Measurements from ENCODE around the gene UNC13B. TPM values are rescaled to one million over a fixed set of nuclear protein-coding genes. Genes with fewer than 3 reads are reported as not detected.

The UNC13B gene
- total RNA-seq, 5 donors from 2014 or later (not counting 1 experiment from before 2014, with no cell fraction given): 0.45 to 1.2 (median 0.72) TPM

- ATAC-seq (replicated peaks in 1 of 4): no peak
Observed at GRCh38 chr9:35353731-35354365, 192.0 kb downstream of the UNC13B start.

GRCh38 chr9:35355939-35356338 lies 194.1 kb downstream of the UNC13B start:
- ChIA-PET CTCF (interaction anchor here in 1 of 2 donors (0.6 kb wide), 1 partner anchor 358 kb away, joined by 3 read pairs; no protein-coding TSS in a partner anchor), POLR2A (no interaction called here)
- Mint-ChIP-seq H3K27me3 (peaks cover 8 to 14% of the 10 kb centered on the region in 2 donors), H3K4me3 (no peak overlapping the region), H3K4me1 (no peaks in the 10 kb centered on the region), H3K9me3 (no peaks in the 10 kb centered on the region), H3K27ac (no peak overlapping the region), H3K36me3 (no peaks in the 10 kb centered on the region)
- no peak overlapping the region for H3K4me3 ChIP-seq (ENCODE audit: control insufficient read depth in 1 of 2, extremely low read depth in 1 of 2, low read length in 1 of 2)
- H3K27me3 ChIP-seq (replicated peaks in 1 of 2; ENCODE audit: control insufficient read depth in 2 of 2, extremely low read depth in 1 of 2, insufficient read depth in 2 of 2, low read length in 1 of 2): no peaks in the 10 kb centered on the region
- H3K36me3 ChIP-seq (ENCODE audit: control insufficient read depth in 2 of 2, extremely low read depth in 1 of 2, insufficient read depth in 1 of 2, low read length in 1 of 2): no peaks in the 10 kb centered on the region
- no peak overlapping the region for H3K27ac ChIP-seq (ENCODE audit: low read length)
- ATAC-seq (replicated peaks in 1 of 4) (no peak), DNase-seq (no peak)
- H3K4me1 ChIP-seq (ENCODE audit: control insufficient read depth in 1 of 2, extremely low read depth in 1 of 2, insufficient read depth in 2 of 2, low read length in 2 of 2): no peaks in the 10 kb centered on the region
- H3K9me3 ChIP-seq: no peaks in the 10 kb centered on the region
- WGBS (ENCODE audit: insufficient coverage): no CpG with 5 or more reads among the region's 1 CpG

More at GRCh38 chr9:35353731-35354365, 192.0 kb downstream of the UNC13B start:
- H3K36me3 ChIP-seq (ENCODE audit: control insufficient read depth in 2 of 2, extremely low read depth in 1 of 2, insufficient read depth in 1 of 2, low read length in 1 of 2): no peaks in the 10 kb centered on the region
- WGBS (ENCODE audit: insufficient coverage): 55% methylated on average over 2 of the region's 3 CpGs
- H3K27me3 ChIP-seq (replicated peaks in 1 of 2; ENCODE audit: control insufficient read depth in 2 of 2, extremely low read depth in 1 of 2, insufficient read depth in 2 of 2, low read length in 1 of 2): no peaks in the 10 kb centered on the region
- H3K9me3 ChIP-seq: no peaks in the 10 kb centered on the region
- no peak overlapping the region for H3K4me3 ChIP-seq (ENCODE audit: control insufficient read depth in 1 of 2, extremely low read depth in 1 of 2, low read length in 1 of 2)
- POLR2A ChIA-PET: no interaction called here
- no peak for DNase-seq
- Mint-ChIP-seq H3K4me3 (no peak overlapping the region), H3K9me3 (no peaks in the 10 kb centered on the region), H3K27me3 (peaks cover 2 to 3% of the 10 kb centered on the region in 2 donors), H3K36me3 (no peaks in the 10 kb centered on the region), H3K27ac (no peak overlapping the region), H3K4me1 (no peaks in the 10 kb centered on the region)
- CTCF ChIA-PET: interaction anchor here in 1 of 2 donors (0.8 kb wide), 1 partner anchor 15 kb away, joined by 5 read pairs; no protein-coding TSS in a partner anchor
- H3K27ac ChIP-seq (ENCODE audit: low read length): no peak overlapping the region
- no peaks in the 10 kb centered on the region for H3K4me1 ChIP-seq (ENCODE audit: control insufficient read depth in 1 of 2, extremely low read depth in 1 of 2, insufficient read depth in 2 of 2, low read length in 2 of 2)

- Histone ChIP-seq H3K27ac (ENCODE audit: low read length) (no peak overlapping the region), H3K36me3 (ENCODE audit: control insufficient read depth in 2 of 2, extremely low read depth in 1 of 2, insufficient read depth in 1 of 2, low read length in 1 of 2) (no peaks in the 10 kb centered on the region), H3K4me1 (ENCODE audit: control insufficient read depth in 1 of 2, extremely low read depth in 1 of 2, insufficient read depth in 2 of 2, low read length in 2 of 2) (no peaks in the 10 kb centered on the region), H3K4me3 (ENCODE audit: control insufficient read depth in 1 of 2, extremely low read depth in 1 of 2, low read length in 1 of 2) (no peak overlapping the region), H3K27me3 (replicated peaks in 1 of 2; ENCODE audit: control insufficient read depth in 2 of 2, extremely low read depth in 1 of 2, insufficient read depth in 2 of 2, low read length in 1 of 2) (no peaks in the 10 kb centered on the region), H3K9me3 (no peaks in the 10 kb centered on the region)
- WGBS (ENCODE audit: insufficient coverage): no CpG with 5 or more reads among the region's 2 CpGs
- Mint-ChIP-seq H3K27me3 (peaks cover 8 to 14% of the 10 kb centered on the region in 2 donors), H3K4me1 (no peaks in the 10 kb centered on the region), H3K4me3 (no peak overlapping the region), H3K36me3 (no peaks in the 10 kb centered on the region), H3K9me3 (no peaks in the 10 kb centered on the region), H3K27ac (no peak overlapping the region)
- POLR2A ChIA-PET: no interaction called here
- ATAC-seq (replicated peaks in 1 of 4) (no peak), DNase-seq (no peak)
- CTCF ChIA-PET: no interaction called here
Observed at GRCh38 chr9:35357116-35357515, 195.3 kb downstream of the UNC13B start.

GRCh38 chr9:35357826-35358225 lies 196.0 kb downstream of the UNC13B start:
- Histone ChIP-seq H3K27ac (ENCODE audit: low read length) (no peak overlapping the region), H3K4me1 (ENCODE audit: control insufficient read depth in 1 of 2, extremely low read depth in 1 of 2, insufficient read depth in 2 of 2, low read length in 2 of 2) (no peaks in the 10 kb centered on the region), H3K36me3 (ENCODE audit: control insufficient read depth in 2 of 2, extremely low read depth in 1 of 2, insufficient read depth in 1 of 2, low read length in 1 of 2) (no peaks in the 10 kb centered on the region), H3K9me3 (no peaks in the 10 kb centered on the region), H3K4me3 (ENCODE audit: control insufficient read depth in 1 of 2, extremely low read depth in 1 of 2, low read length in 1 of 2) (no peak overlapping the region), H3K27me3 (replicated peaks in 1 of 2; ENCODE audit: control insufficient read depth in 2 of 2, extremely low read depth in 1 of 2, insufficient read depth in 2 of 2, low read length in 1 of 2) (no peaks in the 10 kb centered on the region)
- no peaks in the 10 kb centered on the region for H3K9me3 Mint-ChIP-seq
- no peaks in the 10 kb centered on the region for H3K4me1 Mint-ChIP-seq
- no peak overlapping the region for H3K27ac Mint-ChIP-seq
- 80% methylated on average over 2 of the region's 4 CpGs for WGBS (ENCODE audit: insufficient coverage)
- H3K36me3 Mint-ChIP-seq: no peaks in the 10 kb centered on the region
- no peak for DNase-seq
- ChIA-PET POLR2A (no interaction called here), CTCF (interaction anchor here in 1 of 2 donors (0.7 kb wide), 1 partner anchor 55 kb away, joined by 5 read pairs; no protein-coding TSS in a partner anchor)
- no peak for ATAC-seq (replicated peaks in 1 of 4)
- H3K27me3 Mint-ChIP-seq: peaks cover 8 to 14% of the 10 kb centered on the region in 2 donors
- H3K4me3 Mint-ChIP-seq: no peak overlapping the region

GRCh38 chr9:35364817-35365585 lies 203.2 kb downstream of the UNC13B start:
- ChIA-PET POLR2A (no interaction called here), CTCF (no interaction called here)
- Mint-ChIP-seq H3K4me3 (no peak overlapping the region), H3K4me1 (no peaks in the 10 kb centered on the region), H3K27ac (no peak overlapping the region), H3K9me3 (no peaks in the 10 kb centered on the region), H3K36me3 (no peaks in the 10 kb centered on the region), H3K27me3 (no peaks in the 10 kb centered on the region)
- Histone ChIP-seq H3K27ac (ENCODE audit: low read length) (no peak overlapping the region), H3K36me3 (ENCODE audit: control insufficient read depth in 2 of 2, extremely low read depth in 1 of 2, insufficient read depth in 1 of 2, low read length in 1 of 2) (no peaks in the 10 kb centered on the region), H3K4me1 (ENCODE audit: control insufficient read depth in 1 of 2, extremely low read depth in 1 of 2, insufficient read depth in 2 of 2, low read length in 2 of 2) (no peaks in the 10 kb centered on the region), H3K27me3 (replicated peaks in 1 of 2; ENCODE audit: control insufficient read depth in 2 of 2, extremely low read depth in 1 of 2, insufficient read depth in 2 of 2, low read length in 1 of 2) (no peaks in the 10 kb centered on the region), H3K4me3 (ENCODE audit: control insufficient read depth in 1 of 2, extremely low read depth in 1 of 2, low read length in 1 of 2) (no peak overlapping the region), H3K9me3 (no peaks in the 10 kb centered on the region)
- ATAC-seq (replicated peaks in 1 of 4) (peak in 1 of 4 experiments; percentile 36), DNase-seq (no peak)
- WGBS (ENCODE audit: insufficient coverage): 46% methylated on average over 1 of the region's 3 CpGs

GRCh38 chr9:35366627-35367026 lies 204.8 kb downstream of the UNC13B start:
- H3K4me1 ChIP-seq (ENCODE audit: control insufficient read depth in 1 of 2, extremely low read depth in 1 of 2, insufficient read depth in 2 of 2, low read length in 2 of 2): no peaks in the 10 kb centered on the region
- no peak for DNase-seq
- H3K4me3 ChIP-seq (ENCODE audit: control insufficient read depth in 1 of 2, extremely low read depth in 1 of 2, low read length in 1 of 2): no peak overlapping the region
- Mint-ChIP-seq H3K4me1 (no peaks in the 10 kb centered on the region), H3K27me3 (no peaks in the 10 kb centered on the region), H3K36me3 (no peaks in the 10 kb centered on the region), H3K4me3 (no peak overlapping the region), H3K9me3 (no peaks in the 10 kb centered on the region), H3K27ac (no peak overlapping the region)
- CTCF ChIA-PET: no interaction called here
- no peaks in the 10 kb centered on the region for H3K9me3 ChIP-seq
- no peaks in the 10 kb centered on the region for H3K27me3 ChIP-seq (replicated peaks in 1 of 2; ENCODE audit: control insufficient read depth in 2 of 2, extremely low read depth in 1 of 2, insufficient read depth in 2 of 2, low read length in 1 of 2)
- no CpG with 5 or more reads among the region's 2 CpGs for WGBS (ENCODE audit: insufficient coverage)
- no peak for ATAC-seq (replicated peaks in 1 of 4)
- H3K36me3 ChIP-seq (ENCODE audit: control insufficient read depth in 2 of 2, extremely low read depth in 1 of 2, insufficient read depth in 1 of 2, low read length in 1 of 2): no peaks in the 10 kb centered on the region
- POLR2A ChIA-PET: no interaction called here
- H3K27ac ChIP-seq (ENCODE audit: low read length): no peak overlapping the region
